VCaP (cell line): ENCODE measurements around the gene KNTC1.
"Not testable (repeated sequence)": the region's sequence is repeated elsewhere in the genome, so short reads cannot be mapped to it uniquely, and the experiment has no call there.

Source experiments
- H3K27ac ChIP-seq: fragments of 450-650 bp; 2 replicates; pipeline ENCODE4 v1.5.1; 2017
- TF ChIP-seq, protein P1 (sequence below): fragments of 450-650 bp; conservative IDR thresholded peaks from 2 replicates; pipeline ENCODE4 v1.5.1; 2017; ENCODE audit warnings: mild to moderate bottlenecking, moderate library complexity

KNTC1 gene

DNA sequence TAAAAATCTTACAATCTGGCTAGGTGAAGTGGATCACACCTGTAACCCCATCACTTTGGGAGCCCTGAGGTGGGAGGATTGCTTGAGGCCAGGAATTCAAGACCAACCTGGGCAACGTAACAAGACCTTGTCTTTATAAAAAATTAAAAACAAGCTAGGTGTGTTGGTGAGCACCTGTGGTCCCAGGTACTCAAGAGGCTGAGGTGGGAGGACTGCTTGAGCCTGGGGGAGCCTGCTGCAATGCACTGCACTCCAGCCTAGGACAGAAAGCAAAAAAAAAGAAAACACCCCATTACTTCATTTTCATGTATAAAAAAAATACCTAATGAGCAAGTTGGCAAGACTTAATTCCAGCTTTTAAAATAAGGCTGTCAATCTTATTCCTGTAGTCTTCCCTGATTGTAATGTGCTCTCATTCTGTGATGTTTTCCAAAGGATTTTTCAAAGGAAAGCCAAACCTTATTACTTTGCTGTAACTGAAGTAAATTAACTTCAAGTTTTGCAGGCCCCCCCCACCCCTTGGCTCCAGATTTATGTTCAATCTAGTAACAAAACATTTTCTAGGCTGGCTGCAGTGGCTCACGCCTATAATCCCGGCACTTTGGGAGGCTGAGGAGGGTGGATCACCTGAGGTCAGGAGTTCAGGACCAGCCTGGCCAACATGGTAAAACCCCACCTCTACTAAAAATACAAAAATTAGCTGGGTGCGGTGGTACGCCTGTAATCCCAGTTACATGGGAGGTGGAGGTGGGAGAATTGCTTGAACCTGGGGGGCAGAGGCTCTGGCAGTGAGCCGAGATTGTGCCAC, 23.1 kb upstream of the KNTC1 start:
- TF ChIP-seq, protein P1, sequence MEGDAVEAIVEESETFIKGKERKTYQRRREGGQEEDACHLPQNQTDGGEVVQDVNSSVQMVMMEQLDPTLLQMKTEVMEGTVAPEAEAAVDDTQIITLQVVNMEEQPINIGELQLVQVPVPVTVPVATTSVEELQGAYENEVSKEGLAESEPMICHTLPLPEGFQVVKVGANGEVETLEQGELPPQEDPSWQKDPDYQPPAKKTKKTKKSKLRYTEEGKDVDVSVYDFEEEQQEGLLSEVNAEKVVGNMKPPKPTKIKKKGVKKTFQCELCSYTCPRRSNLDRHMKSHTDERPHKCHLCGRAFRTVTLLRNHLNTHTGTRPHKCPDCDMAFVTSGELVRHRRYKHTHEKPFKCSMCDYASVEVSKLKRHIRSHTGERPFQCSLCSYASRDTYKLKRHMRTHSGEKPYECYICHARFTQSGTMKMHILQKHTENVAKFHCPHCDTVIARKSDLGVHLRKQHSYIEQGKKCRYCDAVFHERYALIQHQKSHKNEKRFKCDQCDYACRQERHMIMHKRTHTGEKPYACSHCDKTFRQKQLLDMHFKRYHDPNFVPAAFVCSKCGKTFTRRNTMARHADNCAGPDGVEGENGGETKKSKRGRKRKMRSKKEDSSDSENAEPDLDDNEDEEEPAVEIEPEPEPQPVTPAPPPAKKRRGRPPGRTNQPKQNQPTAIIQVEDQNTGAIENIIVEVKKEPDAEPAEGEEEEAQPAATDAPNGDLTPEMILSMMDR = no peak
- H3K27ac ChIP-seq = no peak overlapping the region

- no peak overlapping the region for H3K27ac ChIP-seq
- TF ChIP-seq, protein P1 = no peak
These were observed 21.5 kb upstream of the KNTC1 start for GRCh38 chr12:122505419-122506051.

DNA sequence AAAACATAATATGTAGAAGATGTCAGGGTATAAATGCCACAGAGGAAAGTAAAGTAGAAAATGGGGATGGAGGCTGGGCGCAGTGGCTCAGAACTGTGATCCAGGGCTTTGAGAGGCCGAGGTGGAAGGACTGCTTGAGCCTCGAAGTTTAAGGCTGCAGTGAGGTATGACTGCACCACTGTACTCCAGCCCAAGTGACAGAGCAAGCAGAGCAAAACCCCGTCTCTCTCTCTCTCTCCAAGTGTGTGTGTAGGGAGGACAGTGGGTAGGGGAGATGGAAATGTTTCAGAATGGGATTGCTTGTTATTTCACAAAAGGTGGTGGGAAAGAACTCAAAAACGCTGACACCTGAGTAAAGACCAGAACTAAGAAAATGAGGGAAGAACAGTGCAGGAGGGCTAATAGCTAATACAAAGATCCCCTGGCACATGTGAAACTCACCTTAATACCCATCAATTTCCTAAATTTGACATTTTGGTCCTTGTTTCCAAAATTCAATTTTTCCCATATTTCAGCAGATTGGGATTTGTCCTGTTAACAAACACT, 20.6 kb upstream of the KNTC1 start:
- TF ChIP-seq, protein P1 = no peak
- H3K27ac ChIP-seq = no peak overlapping the region

- TF ChIP-seq, protein P1 = no peak
These were observed 18.9 kb upstream of the KNTC1 start for GRCh38 chr12:122508163-122508562.

GRCh38 chr12:122513028-122513427, 14.0 kb upstream of the KNTC1 start:
- not testable (repeated sequence) for H3K27ac ChIP-seq

More at GRCh38 chr12:122508163-122508562, 18.9 kb upstream of the KNTC1 start:
- no peak overlapping the region for H3K27ac ChIP-seq

- H3K27ac ChIP-seq = no peak overlapping the region
- TF ChIP-seq, protein P1 = no peak
These were observed 13.4 kb upstream of the KNTC1 start for GRCh38 chr12:122513660-122514059.

- H3K27ac ChIP-seq = no peak overlapping the region
- TF ChIP-seq, protein P1 = no peak
These were observed 11.8 kb upstream of the KNTC1 start for GRCh38 chr12:122515275-122515674.
